ENCODE results near the gene ANGPTL2. TPM values are rescaled to one million over a fixed set of nuclear protein-coding genes. Genes with fewer than 3 reads are reported as not detected.

ANGPTL2 gene
- total RNA-seq, 1 donor from 2014 or later, result 20.6 TPM

Other genes with a start within 250 kb of the ANGPTL2 start
- 16.7 and 30.0 TPM in 2 replicates for gene RALGPS1, start 207.9 kb downstream of the ANGPTL2 start, total RNA-seq (ENCODE audit: low replicate concordance)
- 11.1 and 19.7 TPM in 2 replicates for gene GARNL3, start 142.1 kb upstream of the ANGPTL2 start, total RNA-seq (ENCODE audit: low replicate concordance)